Retinal pigment epithelial cell (primary cell): ENCODE data around the gene AIFM1.

Experiments
- DNase-seq: peaks from one replicate; pipeline ENCODE4 v3.0.0-alpha.2; 2010; ENCODE audit warnings: low read depth
- H3K4me3 ChIP-seq: 2 replicates; pipeline ENCODE4 v1.5.1; 2011; ENCODE audit warnings: mild to moderate bottlenecking, low read length, control low read depth, moderate library complexity
- CTCF ChIP-seq: conservative IDR thresholded peaks from 2 replicates; pipeline ENCODE4 v1.5.1; 2011; ENCODE audit warnings: low read depth, low read length, control low read depth, inconsistent platforms

The AIFM1 gene

GRCh38 chrX:130165703-130166502 is at the start of gene AIFM1:
TSS of gene AIFM1 (minus strand) at chrX:130165841. CDS start at chrX:130165656, 185 bp downstream.
- peak within 1 kb of the TSS; percentile 78 for H3K4me3 ChIP-seq
- no peak for TF ChIP-seq CTCF
- peak; percentile 86 for DNase-seq

- H3K4me3 ChIP-seq: no peak overlapping the region
- TF ChIP-seq CTCF: no peak
- DNase-seq: no peak
Observed at GRCh38 chrX:130213376-130213775, 47.7 kb upstream of the AIFM1 start.

GRCh38 chrX:130212371-130212770 is 46.7 kb upstream of the AIFM1 start:
- DNase-seq: no peak
- TF ChIP-seq CTCF: no peak
- no peak overlapping the region for H3K4me3 ChIP-seq

- no peak overlapping the region for H3K4me3 ChIP-seq
- no peak for DNase-seq
- no peak for TF ChIP-seq CTCF
Observed at GRCh38 chrX:130211415-130212186, 46.0 kb upstream of the AIFM1 start.

GRCh38 chrX:130204647-130205046 is 39.0 kb upstream of the AIFM1 start:
- H3K4me3 ChIP-seq: no peak overlapping the region
- TF ChIP-seq CTCF: no peak
- DNase-seq: no peak

- no peak overlapping the region for H3K4me3 ChIP-seq
- DNase-seq: no peak
- TF ChIP-seq CTCF: no peak
Observed at GRCh38 chrX:130197464-130197863, 31.8 kb upstream of the AIFM1 start.
